Activated gamma-delta T cell treated with anti-CD3 and anti-CD28 coated beads, Interleukin-2, amount 50 U/mL, for 16 hours (primary cell): ENCODE results near the gene IKBKE.

Experiments
- DNase-seq: peaks from one replicate; pipeline ENCODE4 v3.0.0-alpha.2; 2020; ENCODE audit warnings: low read depth

IKBKE gene

DNA sequence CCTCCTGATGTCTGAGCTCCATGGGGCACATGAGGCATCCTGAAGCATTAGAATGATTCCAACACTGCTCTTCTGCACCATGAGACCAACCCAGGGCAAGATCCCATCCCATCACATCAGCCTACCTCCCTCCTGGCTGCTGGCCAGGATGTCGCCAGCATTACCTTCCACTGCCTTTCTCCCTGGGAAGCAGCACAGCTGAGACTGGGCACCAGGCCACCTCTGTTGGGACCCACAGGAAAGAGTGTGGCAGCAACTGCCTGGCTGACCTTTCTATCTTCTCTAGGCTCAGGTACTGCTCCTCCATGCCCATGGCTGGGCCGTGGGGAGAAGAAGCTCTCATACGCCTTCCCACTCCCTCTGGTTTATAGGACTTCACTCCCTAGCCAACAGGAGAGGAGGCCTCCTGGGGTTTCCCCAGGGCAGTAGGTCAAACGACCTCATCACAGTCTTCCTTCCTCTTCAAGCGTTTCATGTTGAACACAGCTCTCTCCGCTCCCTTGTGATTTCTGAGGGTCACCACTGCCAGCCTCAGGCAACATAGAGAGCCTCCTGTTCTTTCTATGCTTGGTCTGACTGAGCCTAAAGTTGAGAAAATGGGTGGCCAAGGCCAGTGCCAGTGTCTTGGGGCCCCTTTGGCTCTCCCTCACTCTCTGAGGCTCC lies 26.0 kb downstream of the IKBKE start:
- DNase-seq: no peak

DNA sequence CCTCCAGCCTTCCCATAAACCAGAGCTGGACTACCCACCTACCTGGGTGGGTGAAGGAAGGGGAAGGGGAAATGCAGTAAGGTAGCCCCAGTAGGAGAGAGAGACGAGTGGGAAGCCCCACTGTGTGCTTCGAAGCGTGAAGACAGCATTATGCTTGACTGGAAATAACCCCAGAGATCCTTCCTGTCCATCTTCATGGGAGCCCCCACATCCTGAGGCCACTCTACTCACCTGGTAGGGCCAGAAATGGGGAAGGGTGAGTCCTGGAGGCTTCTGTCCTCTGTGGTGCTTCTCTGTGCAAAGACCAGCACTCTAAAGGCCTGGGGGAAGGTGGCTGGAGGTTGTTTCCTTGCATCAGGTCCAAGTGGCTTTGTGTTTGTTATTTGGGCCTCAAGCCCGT lies 27.1 kb downstream of the IKBKE start:
- DNase-seq: no peak

DNA sequence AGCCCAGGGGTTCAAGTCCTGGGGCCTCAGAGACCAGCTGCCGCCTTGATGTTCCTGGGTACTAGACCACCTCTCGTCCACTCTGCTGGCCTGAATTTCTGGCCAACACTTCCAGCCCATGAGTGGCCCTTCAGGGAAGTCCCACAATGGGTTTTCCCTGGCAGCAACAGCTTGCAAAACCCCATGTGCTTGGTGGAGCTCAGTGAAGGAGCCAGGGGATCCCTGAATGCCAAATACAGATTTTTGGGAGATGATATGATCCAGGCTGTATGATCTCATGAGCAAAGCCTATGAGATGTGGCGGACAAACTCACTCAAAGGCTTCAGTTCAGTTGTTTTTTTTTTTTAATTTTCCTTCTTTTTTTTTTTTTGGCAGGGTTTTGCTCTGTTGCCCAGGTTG lies 27.5 kb downstream of the IKBKE start:
- DNase-seq: no peak

DNA sequence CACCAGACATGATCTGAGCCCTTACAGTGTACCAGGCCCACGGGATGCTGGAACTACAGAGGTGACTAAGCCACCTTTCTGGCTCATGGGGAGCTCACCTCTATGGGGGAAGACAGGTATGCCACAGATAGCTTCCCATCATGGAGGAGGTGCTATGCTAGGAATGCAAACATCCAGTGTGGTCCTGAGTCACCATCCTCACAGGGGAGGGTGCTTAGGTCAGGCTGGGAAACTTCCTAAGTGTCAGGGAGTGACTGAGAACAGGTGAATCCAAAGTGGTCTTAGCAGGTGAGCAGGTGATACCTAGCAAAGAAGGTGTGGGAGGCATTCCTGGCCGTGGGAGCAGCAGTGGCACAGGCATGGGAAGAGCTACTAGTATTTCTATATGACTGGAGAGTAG lies 28.4 kb downstream of the IKBKE start:
- no peak for DNase-seq

DNA sequence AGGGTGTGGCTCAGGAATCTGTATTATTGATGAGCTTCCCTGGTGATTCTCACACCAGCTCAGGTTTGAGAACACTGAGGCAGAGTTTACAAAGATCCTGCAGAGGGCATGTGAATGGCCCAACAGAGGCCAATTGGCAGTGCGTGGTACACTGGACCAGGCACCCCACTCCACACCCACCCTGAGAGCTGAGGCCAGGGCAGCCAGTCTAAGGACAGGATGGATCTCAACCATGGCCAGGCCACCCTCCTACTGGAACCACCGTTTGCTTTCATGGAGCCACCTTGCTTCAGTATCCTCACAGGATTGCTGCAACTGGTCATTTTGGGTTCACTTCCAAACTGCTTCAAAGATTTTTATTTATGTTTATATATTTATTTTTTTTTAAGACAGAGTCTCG lies 29.8 kb downstream of the IKBKE start:
- no peak for DNase-seq

DNA sequence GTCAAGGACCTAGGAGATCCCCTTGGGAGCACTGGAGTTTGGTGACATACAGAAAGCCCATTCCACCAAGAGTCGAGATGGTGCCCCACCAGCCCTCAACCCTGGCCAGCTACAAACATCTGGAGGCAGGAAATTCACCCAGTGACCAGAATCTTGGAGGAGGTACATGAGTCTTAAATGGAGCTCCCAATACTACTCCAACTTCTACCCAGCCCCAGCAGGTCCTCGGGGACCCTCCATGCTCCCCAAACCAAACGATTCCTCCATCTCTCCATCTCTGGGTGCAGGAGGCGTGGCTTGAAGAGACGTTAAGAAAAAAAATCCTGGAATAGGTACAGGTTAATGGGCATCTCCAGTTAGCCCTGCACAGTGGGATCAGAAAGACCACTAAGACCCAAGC lies 31.6 kb downstream of the IKBKE start:
- no peak for DNase-seq

DNA sequence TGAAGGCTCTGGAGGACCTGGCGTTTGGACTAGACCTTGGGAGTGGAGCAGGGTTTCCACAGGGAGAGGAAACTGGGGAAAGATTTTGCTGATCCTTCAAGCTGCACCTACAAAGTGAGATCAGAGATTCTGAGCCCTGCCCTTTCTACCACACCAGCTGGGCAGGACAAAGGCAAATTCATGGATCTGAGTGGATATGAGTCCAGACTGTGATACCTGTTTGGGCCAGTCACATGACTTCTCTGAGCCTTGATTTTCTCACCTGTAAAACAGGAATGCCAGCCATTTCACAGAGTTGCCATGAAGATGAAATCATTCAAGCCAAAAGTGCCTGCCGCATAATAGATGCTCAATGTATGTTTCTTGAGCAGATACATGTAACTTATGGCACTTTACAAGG lies 32.1 kb downstream of the IKBKE start:
- DNase-seq: no peak

DNA sequence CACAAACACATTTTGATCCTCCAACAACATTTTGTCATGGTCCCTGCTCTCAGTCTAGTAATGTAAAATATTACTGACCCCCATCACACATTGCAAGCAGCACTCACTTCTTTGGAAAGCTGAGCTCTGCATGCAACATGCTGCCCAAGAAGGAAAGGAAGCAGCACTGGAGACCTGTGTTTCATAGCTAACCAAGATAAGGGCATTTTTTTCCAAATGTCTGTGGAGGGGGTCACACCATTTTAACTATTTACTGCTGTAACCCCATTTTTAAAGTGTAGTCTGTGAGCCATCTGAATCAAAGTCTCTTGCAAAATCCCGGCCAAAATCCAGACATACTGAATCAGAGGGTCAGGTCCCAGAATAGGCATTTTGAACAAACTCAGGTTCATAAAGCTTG lies 32.5 kb downstream of the IKBKE start:
- DNase-seq: no peak

DNA sequence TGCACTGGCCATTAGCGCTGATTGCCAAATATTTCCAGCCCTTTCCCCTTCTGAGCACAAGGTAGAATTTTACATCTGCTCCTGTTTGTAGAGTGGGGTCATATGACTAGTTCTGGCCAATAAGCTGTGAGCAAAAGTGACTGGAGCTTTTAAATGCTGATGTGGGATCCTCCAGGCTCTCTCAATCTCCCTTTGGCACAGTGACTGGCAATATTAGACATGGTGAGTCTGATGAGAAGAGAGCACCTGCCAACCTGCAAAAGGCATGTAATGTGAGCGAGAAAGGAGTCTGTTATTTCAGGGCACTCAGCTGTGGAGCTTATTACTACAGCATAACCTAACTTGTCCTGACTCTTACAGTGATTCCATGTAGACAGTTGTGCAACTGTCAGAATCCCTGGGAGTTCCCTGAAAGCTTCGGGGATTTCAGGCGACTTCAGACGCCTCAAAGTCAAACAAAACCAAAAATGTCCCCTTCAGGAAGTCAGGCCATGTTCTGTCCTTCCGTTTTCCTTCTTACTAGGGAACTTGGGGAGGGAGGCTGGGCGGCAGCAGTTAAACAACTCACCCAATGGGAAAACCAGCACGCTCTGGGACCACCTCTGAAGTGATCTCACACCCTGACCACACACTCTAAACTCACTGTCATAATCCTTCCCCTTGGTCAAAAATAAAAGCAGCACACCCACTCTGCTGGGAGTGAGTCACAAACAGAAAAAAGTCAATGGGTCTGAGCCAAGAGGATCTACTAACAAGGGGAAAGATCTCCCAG lies 33.5 kb downstream of the IKBKE start:
- DNase-seq: peak; percentile 20

DNA sequence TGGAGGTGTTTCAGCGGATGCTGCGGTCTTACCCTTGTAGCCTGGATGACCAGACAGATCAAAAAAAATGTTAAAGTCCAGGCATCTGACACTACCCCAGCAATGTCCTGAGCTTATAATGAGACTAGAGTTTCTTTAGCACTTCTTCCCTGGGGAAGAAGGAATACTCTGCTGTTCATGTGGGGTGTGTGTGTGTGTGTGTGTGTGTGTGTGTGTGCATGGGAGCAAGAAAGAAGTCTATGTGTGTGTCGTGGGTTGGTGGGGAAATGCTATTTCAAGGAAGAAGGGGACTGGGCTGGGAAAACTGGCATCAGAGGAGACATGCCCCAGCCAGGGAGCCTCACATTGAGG lies 34.1 kb downstream of the IKBKE start:
- no peak for DNase-seq

DNA sequence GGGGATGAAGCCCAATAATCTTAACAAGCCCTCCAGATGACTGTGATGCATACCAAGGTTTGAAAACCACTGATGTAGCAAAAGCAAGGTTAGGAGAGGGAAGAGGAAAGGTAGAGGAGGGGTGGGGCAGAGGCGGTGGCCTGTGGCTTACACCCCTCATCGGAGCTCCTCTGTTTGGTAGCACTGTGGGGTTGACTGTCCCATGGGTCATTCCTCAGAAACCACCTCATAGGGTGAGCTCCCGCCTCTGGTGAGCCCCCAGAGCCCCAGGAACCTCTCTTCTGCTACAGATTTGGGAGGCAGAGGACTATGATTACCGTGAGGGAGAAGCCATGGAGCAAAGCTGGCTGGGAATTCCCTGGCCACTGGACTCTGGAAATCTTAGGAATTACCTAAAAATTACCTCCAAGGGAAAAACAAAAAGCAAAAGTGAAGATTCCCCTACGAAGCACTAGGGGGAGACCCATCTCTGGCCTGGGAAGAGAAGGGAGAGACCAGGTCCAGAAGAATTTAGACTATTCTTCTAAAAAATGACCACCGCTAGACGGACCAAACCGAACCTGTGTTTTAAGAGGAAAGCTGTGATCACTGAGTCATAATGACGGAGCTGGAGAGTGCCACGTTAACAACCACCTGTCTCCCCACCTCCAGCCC lies 35.6 kb downstream of the IKBKE start:
- DNase-seq: no peak

DNA sequence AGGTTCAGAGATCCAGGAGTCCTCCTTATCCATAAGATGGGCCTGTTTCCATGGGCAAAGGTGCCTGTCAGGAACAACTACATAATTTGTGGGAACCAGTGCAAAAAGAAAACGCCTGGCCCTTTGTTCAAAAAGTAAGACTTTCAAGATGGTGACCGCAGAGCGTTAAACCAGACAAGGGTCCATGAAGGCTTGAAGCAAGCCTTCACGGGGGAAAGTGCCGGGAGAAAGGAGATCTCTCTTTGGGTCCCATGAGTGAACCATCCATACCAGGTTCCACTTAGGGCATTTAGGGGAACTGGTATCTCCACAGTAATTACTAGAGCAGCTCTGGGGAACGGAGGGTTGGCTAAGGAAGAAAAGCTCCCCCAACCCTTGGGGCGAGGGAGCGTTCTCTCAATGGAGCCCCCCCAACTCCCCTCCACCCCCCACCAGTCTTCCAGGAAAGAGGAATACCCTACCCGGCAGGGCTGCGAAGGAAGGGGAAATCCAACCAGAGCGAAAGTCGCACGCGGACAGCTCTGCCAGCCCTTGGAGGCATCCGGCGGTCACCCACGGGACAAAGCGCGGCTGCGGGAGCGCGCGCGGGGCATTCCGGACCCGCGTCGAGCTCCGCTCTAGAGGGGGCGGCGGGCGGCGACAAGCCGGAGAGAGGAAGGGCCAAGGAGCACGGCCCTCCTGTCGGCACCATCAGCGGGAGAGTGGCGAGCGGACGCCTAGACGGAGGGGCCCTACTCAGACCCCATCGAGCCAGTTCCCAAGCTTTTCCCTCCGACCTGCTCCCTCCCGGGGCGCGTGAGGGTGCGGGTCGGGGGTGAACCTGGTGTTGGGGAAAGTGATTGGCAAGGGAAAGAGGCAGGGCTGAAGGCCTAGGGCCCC lies 36.4 kb downstream of the IKBKE start:
- no peak for DNase-seq

DNA sequence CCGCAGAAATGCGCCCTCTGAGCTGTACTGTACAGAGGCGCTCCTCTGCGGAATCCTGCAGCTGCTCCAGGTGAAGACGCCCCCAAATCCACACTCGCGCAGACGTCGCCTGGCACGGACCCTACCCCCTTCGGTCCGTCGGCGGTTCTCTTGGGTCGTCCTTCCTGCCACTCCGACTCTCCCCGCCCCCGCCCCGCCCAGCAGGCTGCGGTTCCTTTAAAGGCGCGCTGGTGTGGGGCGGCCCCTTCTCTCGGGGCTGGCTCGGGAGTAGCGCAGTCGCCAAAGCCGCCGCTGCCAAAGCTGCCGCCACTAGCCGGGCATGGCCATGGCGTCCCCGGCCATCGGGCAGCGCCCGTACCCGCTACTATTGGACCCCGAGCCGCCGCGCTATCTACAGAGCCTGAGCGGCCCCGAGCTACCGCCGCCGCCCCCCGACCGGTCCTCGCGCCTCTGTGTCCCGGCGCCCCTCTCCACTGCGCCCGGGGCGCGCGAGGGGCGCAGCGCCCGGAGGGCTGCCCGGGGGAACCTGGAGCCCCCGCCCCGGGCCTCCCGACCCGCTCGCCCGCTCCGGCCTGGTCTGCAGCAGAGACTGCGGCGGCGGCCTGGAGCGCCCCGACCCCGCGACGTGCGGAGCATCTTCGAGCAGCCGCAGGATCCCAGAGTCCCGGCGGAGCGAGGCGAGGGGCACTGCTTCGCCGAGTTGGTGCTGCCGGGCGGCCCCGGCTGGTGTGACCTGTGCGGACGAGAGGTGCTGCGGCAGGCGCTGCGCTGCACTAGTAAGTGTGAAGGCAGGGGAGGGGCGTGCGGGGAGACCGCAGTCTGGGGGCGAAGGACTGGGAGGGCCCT lies 37.2 kb downstream of the IKBKE start, which contains the start of gene RASSF5:
RASSF5 (plus strand) TSS at position 248 of the 846 bp plus-strand sequence; CDS start at position 320, 72 bp downstream.
- DNase-seq: peak; percentile 70

DNA sequence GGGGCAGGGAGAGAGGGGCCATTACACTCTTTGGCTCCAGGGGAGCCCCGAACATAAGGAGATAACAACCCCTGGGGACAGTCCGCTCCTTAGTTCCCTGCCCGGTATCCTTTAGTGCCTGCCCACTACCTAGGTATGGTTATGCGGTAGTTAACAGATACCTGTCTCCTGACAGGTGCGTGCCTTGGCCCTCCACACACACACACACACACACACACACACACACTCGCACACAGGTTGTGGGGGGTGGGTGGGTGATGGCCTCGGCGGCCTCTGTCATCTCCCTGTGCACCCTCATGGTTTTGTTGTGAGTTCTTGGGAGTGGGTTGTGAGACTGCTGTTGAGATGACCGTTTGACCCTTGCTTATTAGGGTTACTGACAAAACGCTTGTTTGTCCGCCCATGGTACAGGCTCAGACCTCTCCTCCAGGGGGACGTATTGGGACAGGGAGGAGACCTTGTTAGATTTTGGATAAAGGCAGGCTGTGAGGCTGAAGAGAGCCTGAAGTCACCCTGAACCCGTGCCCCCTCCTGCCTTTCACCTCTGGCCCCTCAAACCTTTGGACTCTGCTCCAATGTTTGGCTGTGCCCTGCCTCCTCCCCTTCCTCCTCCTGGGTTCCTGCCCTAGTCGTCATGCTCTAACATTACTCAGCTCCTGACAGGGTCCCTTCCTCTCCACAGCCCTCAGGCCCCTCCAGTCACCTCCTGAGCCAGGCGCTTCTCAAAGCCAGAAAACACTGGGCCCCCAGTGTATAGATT lies 38.0 kb downstream of the IKBKE start:
- no peak for DNase-seq

DNA sequence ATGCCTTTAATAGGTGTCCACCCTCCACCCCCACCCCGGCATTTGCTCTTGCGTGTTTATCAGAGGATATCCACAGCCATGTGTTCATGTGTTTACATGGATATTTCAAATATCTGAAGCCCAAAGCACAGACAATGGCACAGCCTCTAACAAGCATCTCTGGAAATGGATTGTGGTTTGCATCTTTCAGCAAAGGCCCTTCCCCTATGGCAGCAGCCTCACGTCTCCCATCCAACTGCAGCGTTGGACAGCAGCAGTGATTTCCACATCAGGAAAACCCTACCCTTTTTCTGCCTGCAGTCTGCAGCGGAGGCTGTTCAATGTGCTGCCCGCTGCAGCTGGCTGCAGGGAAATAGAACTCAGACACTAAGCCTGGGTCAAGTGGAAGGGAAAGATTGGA lies 38.7 kb downstream of the IKBKE start:
- DNase-seq: no peak

DNA sequence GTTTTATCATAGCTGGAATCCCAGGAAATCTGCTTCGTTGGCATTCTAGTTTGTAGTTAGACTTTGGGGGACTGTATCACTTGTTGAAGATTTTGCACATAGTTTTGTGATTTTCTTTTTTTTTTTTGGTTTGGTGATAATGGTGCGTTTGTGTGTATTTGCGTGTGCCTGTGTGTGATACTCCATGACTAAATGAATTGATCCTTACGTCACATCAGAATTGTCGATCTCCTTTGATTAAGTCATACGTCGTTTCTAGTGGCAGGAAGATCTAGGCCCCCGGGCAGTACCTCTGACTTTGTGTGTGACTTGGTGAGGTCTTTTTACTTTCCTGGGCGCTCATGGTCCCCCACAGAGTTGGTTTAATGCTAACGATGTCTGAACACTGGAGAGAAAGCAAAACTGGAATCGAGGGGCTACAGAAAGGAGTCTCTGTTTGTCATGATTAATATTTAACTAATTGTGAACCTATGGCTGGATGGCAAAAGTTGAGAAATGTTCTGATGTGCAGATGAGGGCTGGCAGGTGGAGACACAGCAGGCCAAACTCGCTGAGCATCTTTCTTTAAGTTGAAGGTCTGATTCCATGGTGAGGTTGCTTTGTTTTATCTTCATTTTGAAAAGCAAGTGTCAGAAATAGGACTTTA lies 39.5 kb downstream of the IKBKE start:
- DNase-seq: no peak

DNA sequence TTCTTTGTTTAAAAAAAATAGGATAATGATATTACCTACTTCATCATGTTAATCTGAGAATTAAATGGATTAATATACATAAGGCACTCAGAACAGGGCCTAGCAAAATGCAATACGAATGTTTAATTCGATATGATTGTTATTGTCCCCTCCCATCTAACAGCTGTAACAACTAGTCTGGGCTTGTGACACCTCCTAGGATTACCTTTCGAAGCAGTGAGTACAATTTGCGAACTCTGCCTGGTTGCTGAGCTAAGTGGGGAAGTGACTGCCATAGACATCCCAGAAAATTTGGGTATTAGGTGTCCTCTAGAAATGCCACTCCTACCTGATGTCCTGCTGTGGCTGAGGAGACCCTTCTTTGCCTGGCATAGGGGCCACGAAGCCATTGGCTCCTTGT lies 40.1 kb downstream of the IKBKE start:
- DNase-seq: no peak

DNA sequence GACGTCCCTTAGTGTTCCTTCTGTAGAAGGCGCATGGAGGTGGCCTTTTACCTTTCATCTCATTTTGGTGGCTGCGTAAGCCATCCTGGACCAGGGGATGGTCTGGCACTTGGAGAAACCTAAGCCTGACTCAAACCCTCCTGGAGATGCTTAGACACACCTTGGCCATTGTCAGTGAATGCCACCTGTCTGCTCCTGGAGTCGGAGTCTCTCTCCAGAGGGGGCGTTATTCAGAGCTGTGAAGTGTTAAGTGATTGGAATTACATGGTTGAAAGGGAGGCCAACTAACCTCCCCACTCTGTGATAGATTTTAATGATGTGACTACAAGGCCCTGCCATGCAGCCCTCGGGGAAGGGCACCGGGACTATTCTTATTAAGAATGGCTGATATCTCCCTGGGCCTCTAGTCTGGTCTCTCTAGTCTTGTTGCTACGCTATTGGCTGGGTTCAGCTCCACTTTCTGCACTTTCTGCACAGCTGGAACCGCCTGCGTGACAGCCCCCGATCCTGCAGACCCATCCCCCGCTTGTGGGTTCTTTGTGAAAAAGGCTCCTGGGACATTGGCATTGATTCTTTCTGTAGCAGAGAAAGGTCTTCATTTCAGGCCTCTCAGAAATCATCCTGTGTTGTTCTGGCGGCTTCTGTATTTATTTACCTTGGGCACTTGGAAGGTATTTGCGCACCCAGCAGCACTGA lies 41.2 kb downstream of the IKBKE start:
- DNase-seq: no peak

DNA sequence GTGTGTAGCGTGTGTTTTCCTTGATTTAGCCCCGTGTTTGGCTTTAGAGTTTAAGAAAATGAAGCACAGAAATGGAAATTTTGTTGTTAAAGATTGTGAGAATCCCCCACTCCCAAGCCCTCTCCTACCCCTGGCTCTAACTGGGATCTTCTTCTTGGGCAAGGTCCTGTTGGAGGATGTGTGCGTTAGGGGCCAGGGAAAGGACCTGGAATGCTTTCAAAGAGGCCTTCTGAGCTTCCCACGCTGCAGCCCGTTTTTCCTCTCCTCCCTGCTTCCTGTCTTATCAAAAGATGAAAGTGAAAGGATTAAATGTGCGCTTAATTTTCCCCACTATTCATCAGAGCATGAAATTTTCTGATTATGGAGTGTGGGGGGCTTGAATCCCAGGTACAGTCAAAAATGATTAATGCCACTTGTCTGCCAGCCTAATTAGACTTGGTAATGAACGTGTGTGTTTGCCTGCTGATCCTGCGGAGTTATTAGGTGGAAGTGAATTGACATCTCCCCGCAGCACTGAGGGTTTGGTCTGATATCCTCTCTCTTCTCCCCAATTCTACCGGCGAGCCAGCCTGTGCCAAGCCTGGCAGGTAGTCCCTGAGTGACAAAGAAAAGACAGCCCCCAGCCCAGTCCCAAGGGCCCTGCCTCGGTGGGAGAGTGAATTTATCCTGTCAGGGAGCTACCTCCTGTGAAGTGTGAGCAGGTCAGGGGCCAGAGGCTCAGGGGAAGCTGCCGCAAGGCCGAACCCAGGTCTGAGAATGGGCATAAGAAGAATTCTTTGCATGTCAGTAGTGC lies 42.0 kb downstream of the IKBKE start:
- no peak for DNase-seq
